NCI-H226 (cell line): ENCODE results near the gene MTTP.
"Not testable (repeated sequence)": the region's sequence is repeated elsewhere in the genome, so short reads cannot be mapped to it uniquely, and the experiment has no call there.

Experiments
- DNase-seq: peaks from one replicate; pipeline ENCODE4 v3.0.0-alpha.2; 2015

Gene MTTP

DNA sequence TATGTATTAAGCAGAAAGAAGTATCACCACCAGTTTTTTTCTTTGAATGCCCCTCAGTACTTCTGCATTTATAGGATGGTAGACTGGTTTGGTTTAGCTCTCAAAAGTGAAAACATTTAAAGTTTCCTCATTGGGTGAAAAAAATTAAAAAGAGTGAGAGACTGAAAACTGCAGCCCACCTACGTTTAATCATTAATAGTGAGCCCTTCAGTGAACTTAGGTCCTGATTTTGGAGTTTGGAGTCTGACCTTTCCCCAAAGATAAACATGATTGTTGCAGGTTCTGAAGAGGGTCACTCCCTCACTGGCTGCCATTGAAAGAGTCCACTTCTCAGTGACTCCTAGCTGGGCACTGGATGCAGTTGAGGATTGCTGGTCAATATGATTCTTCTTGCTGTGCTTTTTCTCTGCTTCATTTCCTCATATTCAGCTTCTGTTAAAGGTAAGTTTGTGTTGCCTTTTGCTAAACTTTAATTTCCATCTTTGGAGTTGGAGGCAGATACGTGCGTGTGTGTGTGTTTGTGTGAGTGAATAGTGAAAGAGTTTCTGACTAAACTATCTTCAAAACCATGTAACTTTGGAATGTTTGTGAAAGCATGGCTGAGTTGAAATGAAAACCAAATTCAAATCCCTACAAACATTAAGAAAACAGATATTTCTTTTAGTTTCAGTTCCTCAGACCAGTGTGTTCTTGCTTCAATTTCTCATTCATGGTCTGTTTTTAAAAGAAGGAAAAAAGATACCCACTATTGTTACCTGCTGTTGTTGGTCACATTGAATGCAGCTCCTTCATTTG, at the start of gene MTTP:
MTTP (plus strand) TSS at position 295 of the 795 bp plus-strand sequence; CDS start at position 381, 86 bp downstream.
- no peak for DNase-seq

DNA sequence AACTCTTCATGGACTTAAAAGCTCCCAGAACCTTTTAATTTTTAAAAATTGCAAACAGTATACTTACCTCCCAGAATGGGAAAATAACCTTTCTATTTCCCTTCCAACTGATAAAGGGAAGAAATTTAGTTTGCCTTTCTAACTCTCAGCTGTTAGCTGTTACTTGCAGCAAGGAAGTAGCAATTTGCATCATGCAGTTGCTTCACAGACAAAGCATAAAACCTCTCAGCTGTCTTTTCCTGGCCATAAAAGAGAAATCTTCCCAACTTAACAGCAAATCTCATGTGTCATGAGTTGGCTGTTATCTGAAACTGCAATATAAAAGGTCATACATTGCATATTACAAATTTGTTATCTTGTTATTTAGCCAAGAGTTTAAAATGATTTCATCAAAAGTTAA, 45.4 kb upstream of the MTTP start:
- DNase-seq: no peak

DNA sequence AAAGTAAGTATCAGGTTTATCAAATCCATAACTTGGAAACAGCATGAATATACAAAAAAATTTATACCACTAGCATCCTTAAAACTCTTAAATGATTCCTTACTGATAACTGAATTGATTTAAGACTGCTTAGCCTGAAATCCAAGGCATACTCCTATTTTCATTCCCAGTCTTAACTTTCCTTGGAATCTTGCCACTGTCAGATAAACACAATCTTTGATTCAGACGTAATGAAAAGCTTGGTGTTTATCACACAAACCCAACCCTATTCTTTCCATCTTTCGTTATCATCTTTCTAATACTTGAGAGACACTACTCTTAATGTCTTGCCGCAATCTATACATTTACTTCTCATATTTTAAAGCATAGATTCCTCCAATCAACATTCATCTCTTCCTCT, 44.7 kb upstream of the MTTP start:
- DNase-seq: no peak

DNA sequence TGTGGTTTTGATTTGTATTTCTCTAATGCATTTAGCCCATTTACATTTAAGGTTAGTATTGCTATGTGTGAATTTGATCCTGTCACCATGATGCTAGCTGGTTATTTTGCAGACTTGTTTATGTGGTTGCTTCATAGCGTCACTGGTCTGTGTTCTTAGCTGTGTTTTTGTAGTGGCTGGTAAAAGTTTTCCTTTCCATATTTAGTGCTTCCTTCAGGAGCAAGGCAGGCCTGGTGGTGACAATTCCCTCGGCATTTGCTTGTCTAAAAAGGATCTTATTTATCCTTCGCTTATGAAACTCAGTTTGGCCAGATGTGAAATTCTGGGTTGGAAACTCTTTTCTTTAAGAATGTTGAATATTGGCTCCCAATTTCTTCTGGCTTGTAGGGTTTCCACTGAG, 39.9 kb upstream of the MTTP start:
- not testable (repeated sequence) for DNase-seq

DNA sequence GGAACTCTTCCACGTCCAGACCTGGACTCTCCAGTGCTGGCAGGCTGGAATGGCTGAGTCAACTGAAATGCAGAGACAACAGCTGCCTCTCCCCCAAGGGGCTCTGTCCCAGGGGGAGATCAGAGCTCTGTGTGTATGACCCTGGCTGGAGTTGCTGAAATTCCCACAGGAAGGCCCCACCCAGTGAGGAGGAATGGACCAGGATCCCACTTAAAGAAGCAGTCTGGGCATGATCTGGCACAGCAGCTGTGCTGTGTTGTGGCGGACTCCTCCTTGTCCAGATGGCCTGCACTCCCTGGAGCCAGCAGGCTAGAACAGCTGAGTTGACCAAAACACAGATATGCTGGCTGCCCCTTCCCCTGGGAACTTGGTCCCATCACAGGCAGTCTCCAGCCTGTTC, 38.4 kb upstream of the MTTP start:
- no peak for DNase-seq

DNA sequence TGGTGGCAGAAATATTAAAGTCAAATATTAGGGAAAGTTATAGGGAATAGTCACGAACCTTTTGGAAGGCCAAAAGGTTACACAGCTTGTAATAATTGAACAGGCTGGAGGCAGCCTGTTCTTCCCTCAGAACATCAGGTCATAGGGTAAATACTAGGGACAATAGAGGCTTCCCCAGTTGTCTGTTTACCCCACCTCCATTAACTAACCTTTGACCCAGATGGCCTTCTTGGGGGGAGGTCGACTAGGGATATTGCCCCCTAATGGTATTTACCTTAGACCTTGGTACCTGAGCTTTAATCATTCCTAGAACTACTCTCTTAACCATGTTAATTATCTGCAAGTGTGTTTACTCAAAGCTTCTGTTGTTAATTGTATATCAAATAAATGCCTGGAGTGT, 37.8 kb upstream of the MTTP start:
- DNase-seq: no peak

DNA sequence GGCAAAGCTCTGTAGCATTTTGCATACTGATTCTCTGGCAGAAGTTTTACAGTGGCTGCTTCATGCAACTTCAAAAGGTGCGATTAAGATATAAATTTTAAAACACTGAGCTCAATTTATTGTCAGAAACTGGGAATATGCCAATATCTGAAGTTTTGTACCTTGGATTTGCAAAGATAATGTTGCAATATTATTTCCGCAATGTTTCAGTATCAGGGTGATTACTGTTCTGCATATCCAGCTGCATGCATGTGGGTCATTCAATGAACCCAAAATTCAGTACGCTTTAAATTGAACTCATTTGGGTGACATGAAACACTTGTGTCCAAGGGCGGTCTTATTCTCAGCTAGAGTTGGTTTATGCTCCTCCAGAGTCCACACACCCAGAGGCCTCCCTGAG, 37.0 kb upstream of the MTTP start:
- no peak for DNase-seq

DNA sequence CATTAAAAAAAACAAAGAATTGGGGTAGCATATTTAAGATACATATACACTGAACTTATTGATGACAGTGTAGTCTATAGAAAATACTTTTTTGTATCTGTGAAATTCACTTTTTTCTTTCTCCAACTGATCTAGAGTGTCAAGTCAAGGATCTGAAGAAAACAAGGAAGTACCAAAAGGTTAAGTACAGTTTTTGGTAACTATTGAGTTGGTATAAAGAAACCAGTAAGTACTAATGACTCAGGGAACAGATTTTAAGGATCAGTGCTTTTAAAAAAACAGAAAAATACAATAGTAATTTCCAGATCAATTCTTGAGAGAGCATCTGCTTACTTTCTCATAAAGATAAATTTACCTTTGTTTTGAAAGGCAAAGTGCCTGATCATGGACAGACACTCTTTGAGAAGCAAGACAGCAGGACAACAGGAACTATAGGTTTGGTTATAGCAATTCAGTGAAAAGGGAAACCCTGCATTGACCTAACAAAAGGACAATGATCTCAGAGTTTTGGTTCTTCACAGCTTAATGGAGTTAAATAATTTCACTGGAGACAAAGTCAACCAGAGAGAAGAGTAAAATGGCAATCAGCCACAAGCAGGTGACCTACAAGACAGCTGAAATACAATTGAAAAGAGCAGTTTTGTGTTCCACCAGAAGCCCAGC, 34.2 kb upstream of the MTTP start:
- no peak for DNase-seq

DNA sequence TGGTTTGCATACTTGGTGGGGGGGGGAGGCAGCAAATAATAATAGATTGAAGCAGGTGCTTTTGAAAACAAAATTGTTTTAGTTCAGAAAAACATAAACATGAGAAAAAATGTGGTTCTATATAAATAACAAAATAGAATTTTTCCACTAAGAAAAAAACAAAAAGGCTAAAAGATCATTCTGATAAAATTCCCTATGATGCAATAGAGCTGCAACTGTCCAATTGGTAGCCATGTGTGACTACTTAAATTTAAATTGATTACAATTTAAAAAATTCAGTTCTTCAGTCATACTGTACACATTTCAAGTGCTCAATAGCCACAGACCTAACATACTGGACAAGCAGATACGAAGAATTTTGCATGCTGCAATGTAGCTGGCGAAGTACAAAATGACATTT, 21.8 kb upstream of the MTTP start:
- DNase-seq: no peak

DNA sequence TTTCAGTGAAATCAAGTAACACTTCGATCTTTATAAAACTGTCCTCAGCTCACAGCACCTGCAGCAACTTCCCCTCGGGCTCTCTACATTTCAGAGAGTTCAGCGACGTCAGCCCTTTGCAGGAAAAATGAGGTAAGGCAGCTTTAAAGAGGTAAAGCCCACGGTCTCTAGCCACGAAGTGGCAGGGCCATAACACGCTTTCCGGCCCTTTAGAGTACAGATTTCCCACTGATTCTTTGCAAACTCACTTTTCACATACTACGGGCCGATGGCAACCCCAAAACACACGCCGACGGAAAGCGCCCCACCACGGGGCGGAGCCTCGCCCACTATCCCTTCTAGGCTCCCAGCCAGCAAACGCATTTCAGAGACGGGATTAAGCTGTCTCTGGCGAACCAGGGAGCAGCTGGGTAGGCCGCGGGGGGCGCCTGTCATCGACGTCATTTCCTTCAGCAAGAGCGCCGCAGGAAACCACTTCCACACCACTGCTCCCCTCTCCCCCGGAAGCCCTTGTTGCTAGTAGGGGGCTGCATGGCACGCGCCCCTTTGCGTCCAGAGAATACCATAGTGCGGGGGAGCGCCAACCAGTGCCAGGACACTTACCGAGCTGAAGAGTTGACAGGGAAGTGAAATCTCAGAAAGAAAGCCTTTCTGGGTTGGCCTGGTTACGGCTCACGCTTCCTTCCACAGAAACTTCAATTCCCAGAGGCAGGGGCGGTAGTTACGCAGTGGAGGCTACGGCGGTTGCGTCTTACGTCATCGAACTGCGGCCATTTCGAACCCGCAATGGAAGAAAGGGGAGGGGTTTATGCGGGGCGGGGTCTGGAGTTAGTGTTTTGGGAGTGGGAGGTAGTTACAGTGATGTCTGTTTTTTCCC, 11.1 kb upstream of the MTTP start, which contains the start of gene TRMT10A:
TRMT10A (minus strand) TSS at position 730 of the 877 bp plus-strand sequence. CDS start 4,701 bp downstream, outside the sequence.
- DNase-seq: peak; percentile 97

DNA sequence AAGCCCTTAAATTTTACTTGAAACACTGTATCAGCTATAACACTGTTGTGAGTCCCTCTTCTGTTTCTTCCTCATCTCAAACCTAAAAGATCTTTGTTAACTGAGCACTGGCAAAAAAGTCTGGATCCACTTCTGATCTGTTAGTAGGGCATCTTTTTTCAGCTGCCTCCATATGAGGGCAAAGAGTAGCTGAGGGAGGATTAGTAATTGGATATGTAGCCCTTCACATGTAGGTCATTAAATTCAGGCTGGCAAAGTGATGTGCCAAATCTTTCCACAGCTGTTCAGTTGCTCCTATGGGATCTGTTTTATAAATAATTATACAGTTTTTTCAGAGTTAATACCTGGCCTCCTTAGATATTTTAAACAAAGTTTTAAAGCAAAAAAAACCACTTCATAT, 9.7 kb upstream of the MTTP start:
- no peak for DNase-seq

DNA sequence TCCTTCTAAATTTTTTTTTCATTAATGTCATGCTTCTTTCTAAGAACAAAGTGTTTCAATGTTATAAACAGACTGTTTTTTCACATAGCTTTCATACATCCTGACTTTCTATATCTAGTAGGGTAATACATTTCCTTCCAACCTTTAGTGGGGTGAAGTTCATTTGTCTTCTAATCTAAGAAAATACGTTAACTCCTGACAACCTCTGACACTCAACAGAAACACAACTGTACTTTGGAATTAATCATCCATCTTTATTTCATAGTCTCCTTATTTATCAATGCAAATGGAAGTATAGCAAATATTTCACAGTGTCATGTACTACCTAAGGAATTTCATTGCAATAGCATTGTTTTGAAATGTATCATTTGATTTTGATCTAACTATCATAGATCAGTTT, 2.7 kb upstream of the MTTP start:
- DNase-seq: no peak

DNA sequence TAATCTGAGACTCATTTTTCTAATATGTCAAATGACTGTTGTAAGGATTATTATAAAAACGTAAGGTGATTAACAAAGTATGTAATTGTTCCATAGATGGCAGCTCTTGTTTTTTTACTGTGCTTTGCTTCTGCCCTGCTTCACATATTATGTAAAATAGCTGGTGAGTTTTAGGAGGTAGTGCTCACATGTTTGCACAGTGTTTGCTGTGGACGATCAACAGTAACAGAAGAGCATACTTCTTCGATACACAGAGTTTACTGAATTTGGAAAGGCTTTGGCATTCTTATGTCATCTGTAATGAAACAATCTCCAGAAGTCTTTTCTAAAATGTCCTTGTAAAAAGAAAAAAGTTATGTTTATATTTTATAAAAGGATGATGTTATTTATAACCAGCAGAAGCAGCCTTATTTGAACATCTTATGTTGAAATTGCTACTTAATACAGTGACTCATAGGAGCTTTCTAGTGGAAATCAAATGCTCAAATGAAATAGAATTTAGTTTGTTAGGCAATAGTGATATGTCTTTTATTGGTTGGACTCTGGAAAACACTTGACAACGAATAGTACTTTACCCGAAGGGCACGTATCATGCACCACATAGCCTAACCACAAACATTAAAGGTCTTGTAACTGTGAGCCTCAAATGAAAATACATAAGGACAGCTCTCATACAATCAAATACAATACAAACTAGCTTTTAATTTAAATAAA, 1.9 kb upstream of the MTTP start:
- no peak for DNase-seq

DNA sequence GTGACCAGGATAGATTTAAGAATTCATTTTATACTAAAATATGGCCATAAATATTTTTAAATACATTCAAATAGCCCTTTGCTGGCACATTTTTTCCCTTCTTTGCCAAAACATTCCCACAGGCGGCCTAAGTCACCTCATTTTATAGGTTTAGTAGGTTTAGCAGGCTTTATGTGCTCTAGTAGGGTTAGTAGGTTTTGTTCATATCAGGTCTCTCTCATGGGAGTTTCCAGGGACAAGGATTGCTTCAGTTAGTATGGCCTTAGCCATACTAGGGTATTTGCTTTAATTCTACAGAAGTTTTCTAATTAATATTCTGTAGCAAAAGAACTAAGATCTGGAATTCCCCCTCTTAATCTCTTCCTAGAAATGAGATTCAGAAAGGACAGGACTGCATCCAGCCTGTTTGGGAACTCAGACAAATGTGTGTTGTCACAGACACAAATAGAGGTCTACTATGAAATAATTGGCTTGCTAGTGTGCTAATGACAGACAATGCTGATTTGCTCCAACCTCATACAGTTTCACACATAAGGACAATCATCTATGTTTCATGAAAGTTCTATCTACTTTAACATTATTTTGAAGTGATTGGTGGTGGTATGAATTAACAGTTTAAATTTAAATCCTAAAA, 772 bp upstream of the MTTP start:
- DNase-seq: no peak

DNA sequence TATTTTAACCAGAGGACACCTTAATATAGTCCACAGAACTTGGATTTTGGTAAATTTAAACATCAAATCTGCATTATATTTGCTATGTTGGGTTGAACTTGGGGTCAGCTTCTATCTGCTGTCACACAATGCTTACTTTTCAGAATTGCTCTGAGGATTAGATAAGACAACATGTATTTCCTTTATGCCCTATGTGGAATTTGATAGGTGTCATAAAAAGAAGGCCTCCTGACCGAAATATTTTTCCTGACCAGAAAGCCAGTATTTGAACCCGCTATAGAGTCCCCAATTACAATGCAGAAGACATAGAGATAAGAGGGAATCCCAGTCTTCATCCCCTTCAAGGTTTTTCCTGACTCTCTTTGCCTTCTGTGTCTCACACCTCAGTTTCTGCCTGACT, 4.1 kb downstream of the MTTP start:
- no peak for DNase-seq

DNA sequence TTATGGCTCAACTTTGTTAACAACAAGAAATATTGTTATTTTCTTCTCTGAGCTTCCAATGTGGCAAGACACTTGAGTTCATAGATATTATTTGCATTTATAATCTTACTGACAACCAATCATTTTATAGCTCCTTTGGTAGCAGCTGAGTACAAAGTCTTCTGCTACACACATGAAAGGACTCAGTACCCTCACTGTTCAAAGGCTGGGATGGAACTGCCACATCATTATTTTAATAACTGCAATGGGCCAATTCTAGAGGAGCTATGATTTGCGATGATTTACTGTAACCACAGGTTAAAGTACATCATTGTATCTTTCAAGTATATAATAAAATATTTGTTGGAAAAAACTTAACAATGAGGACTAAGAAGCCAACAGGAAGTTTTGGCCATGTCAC, 10.9 kb downstream of the MTTP start:
- no peak for DNase-seq

DNA sequence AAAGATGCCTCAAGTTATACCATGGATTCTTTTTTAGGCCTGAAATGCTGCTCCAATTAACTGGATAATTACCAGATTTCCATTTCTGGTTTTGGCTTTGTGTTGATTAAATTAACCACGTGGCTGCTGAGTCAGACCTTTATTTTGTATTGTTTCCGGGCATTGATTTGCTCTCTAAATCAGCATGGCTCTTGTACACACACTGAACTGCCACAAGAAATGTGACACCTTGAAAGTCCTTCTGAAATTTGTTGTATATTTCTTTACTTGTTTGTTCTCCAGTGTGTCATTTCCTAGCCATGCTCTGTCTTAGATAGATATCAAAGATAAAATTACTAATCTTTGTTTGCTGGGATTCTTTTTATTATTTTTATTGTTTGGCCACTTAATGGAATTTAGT, 11.7 kb downstream of the MTTP start:
- DNase-seq: no peak

DNA sequence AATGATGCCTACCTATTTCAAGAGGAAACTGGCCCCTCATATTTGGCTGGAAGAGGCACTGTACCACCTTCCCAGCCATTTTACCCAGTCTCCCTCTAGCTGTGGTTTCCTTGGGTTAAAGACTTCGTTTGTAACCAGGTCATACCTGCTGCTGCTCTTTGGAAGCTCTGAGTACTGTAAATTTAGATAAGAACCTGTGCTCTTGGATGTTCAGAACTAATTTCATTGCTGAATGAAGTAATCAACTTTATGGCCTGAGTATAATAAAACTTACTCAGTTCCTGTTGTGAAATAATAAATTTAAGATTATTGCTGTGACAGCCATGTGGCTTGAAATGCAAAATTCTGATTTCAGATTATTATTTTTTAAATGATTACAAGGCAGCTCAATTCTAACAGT, 12.2 kb downstream of the MTTP start:
- DNase-seq: no peak

DNA sequence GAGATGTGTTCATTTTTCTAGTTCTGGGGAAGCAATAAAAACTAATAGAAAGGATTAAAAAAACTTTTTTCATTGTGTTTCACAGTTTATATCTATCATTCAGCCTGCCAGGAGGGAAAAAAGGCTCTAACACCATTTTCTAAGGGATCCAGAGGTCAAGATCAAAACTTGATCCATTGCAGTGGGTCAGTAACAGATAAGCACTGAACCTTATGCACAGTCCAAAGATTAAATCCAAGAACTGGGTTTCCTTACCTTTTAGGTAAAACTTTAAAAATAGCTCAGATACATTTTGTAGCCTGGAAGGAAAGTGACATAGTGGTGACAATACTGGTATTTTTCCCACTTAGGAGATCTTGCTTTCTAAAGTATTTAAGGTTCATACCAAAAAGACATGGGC, 12.7 kb downstream of the MTTP start:
- no peak for DNase-seq

DNA sequence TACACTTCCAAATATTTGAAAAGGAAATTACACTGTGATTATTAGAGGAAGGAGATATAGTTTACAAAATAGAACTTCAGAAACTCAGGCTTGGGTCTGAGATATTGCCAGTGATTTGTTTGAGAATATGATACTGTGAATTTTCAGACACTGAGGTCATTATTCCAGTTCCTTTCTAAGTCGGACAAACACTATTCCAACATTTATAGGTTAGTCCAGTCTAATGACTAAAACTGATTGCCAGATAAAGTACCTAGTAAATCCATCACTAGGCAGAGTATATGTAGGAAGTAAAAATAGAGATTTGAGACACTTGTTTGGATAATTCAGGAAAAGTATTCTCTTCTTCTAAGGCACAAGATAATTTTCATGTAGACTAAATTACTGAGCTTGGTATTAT, 13.2 kb downstream of the MTTP start:
- DNase-seq: no peak

DNA sequence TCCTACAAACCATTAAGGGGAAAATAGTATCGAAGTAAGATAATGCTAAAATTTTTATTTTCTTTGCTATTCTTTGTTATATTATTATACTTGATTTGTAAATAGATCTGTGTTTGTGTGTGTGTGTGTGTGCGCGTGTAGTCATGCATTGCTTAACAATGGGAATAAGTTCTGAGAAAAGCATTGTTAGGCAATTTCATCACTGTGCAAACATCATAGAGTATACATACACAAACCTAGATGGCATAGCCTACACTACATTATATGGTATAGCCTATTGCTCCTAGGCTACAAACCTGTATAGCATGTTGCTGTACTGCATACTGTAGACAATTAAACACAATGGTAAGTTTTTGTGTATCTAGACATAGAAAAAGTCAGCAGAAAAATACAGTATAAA, 17.1 kb downstream of the MTTP start:
- no peak for DNase-seq
